Measurements from ENCODE around the gene SSC4D.

The SSC4D gene

DNA sequence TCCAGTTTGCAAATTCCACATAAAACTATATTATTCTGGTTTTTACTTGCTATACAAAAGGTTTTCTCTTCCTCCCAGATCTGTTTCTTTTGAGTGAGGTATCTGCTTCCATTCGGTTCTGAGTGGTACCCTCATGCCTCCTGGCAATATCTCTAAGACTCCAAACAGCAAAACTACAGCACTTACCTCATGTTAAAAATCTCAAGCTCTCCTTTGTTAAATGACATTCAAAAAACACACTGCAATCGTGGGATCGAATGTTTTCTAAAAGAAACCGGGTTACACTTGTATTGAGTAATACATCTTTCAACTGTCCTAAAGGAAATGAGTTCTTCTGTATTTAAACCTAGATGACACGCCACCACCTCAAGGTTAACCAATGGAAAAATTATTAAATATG lies 61.8 kb downstream of the SSC4D start:
- TF ChIP-seq, protein P1, sequence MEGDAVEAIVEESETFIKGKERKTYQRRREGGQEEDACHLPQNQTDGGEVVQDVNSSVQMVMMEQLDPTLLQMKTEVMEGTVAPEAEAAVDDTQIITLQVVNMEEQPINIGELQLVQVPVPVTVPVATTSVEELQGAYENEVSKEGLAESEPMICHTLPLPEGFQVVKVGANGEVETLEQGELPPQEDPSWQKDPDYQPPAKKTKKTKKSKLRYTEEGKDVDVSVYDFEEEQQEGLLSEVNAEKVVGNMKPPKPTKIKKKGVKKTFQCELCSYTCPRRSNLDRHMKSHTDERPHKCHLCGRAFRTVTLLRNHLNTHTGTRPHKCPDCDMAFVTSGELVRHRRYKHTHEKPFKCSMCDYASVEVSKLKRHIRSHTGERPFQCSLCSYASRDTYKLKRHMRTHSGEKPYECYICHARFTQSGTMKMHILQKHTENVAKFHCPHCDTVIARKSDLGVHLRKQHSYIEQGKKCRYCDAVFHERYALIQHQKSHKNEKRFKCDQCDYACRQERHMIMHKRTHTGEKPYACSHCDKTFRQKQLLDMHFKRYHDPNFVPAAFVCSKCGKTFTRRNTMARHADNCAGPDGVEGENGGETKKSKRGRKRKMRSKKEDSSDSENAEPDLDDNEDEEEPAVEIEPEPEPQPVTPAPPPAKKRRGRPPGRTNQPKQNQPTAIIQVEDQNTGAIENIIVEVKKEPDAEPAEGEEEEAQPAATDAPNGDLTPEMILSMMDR (IDR thresholded peaks at IDR 0.05; ENCODE audit: control insufficient read depth, insufficient read depth, low read depth, low read length, missing control alignments) = no peak
- no peak for DNase-seq (ENCODE audit: low read depth)
- no peak overlapping the region for H3K4me3 ChIP-seq (ENCODE audit: control insufficient read depth, low read depth, low read length)

DNA sequence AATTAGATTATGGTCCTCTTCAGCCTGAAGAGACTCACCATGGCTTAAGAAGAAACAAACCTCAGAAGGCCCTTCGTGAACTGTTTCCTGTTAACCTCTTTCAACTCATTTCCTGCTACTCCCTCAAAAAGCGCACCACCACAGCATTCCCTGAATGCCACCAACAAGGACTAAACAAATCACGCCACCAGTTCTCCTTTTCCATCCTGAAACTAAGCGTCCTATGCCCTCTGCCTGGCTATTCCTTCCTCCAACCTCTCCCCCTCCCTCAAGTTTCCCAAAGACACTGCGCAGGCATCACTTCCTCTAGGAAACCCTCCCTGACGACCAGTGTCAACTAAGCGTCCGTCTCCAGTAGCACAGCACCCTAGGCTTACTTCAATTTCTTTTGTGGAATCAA lies 62.7 kb downstream of the SSC4D start:
- no peak overlapping the region for H3K4me3 ChIP-seq (ENCODE audit: control insufficient read depth, low read depth, low read length)
- TF ChIP-seq, protein P1 (IDR thresholded peaks at IDR 0.05; ENCODE audit: control insufficient read depth, insufficient read depth, low read depth, low read length, missing control alignments) = no peak
- DNase-seq (ENCODE audit: low read depth) = no peak

DNA sequence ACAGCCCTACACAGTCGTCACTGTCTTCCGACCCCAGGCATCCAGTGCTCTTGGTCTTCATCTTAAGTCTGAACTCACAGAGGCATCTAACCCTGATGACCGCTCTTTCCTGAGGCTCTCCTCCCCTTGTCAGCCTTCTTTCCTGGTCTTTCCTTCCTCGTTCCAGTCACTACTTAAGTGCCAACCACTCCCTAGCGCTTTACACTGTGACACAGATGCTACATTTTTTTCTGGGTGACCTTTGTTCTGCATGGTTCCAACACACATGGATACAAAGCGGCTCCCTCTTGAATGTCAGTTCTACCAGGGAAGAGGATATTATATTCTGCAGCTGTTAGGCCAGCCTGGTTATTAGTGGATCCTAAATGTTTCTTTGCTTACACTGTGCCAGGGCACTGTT lies 63.4 kb downstream of the SSC4D start:
- H3K4me3 ChIP-seq (ENCODE audit: control insufficient read depth, low read depth, low read length) = no peak overlapping the region
- DNase-seq (ENCODE audit: low read depth) = no peak
- TF ChIP-seq, protein P1 (IDR thresholded peaks at IDR 0.05; ENCODE audit: control insufficient read depth, insufficient read depth, low read depth, low read length, missing control alignments) = no peak

DNA sequence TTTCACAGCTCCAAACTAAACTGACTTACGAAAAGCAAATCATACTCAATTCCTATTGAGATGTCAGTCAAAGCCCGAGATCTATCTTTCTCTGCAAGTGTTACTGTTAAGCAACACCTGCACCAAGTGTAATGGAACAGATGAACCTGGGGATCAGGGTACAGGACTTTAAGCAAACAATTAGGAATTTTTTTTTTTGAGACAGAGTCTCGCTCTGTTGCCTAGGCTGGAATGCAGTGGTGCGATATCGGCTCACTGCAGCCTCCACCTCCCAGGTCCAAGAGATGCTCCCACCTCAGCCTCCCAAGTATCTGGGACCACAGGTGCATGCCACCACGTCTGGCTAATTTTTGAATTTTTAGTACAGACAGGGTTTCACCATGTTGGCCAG lies 65.6 kb downstream of the SSC4D start:
- no peak overlapping the region for H3K4me3 ChIP-seq (ENCODE audit: control insufficient read depth, low read depth, low read length)
- TF ChIP-seq, protein P1 (IDR thresholded peaks at IDR 0.05; ENCODE audit: control insufficient read depth, insufficient read depth, low read depth, low read length, missing control alignments) = no peak
- no peak for DNase-seq (ENCODE audit: low read depth)

DNA sequence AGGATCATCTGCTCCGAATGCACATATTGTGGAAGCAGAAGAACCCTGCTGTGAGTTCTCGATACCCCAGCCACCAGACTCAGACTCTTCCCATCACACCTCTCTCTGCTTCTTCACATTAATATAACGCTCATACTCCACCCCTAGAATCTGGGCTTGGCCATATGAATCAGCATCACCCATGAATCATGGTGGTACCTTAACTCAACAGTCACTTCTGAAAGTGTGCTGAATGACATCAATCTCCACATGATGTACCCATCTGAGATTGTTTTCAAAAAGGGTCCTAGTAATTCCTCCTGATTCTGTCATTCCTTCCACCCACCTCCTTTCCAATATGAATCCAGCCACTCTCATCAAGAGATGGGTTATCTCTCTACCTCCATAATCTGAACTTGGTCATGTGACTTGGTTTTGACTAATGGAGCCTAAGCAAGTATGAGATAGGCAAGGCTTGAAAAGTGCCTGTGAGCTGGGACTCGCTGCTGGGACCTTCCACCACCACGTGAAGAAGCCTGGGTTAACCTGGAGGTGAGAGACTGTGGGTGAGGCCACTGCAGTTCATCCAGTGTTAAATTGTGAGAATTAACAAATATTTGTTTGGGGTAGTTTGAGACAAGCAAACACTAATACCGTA lies 66.1 kb downstream of the SSC4D start:
- DNase-seq (ENCODE audit: low read depth) = no peak
- TF ChIP-seq, protein P1 (IDR thresholded peaks at IDR 0.05; ENCODE audit: control insufficient read depth, insufficient read depth, low read depth, low read length, missing control alignments) = no peak
- no peak overlapping the region for H3K4me3 ChIP-seq (ENCODE audit: control insufficient read depth, low read depth, low read length)

DNA sequence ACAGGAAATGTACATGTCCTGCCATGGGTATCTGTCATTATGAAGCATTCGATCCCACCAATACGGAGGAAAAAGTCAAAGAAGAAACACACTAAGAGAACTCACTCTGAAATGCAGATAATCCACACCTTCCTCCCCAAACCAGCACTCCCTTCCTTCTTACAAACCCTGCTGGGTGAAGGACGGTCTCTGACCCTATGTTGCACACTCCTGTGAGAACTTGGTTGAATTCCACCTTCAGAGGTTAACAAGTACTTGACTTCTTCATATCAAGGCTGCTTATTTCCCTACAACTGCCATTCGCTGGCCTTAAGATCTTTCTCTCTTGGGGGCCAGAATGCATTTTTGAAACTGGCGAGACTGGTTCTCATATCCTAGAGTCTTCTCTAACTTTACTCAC lies 67.3 kb downstream of the SSC4D start:
- DNase-seq (ENCODE audit: low read depth) = no peak
- TF ChIP-seq, protein P1 (IDR thresholded peaks at IDR 0.05; ENCODE audit: control insufficient read depth, insufficient read depth, low read depth, low read length, missing control alignments) = no peak
- no peak overlapping the region for H3K4me3 ChIP-seq (ENCODE audit: control insufficient read depth, low read depth, low read length)

Data from AG09309 (cell line).